Retinal pigment epithelial cell (primary cell): ENCODE measurements around the gene HSD17B14.

Experiments used
- DNase-seq: peaks from one replicate; pipeline ENCODE4 v3.0.0-alpha.2; 2010; ENCODE audit warnings: low read depth
- H3K4me3 ChIP-seq: 2 replicates; pipeline ENCODE4 v1.5.1; 2011; ENCODE audit warnings: mild to moderate bottlenecking, low read length, control low read depth, moderate library complexity
- CTCF ChIP-seq: conservative IDR thresholded peaks from 2 replicates; pipeline ENCODE4 v1.5.1; 2011; ENCODE audit warnings: low read depth, low read length, control low read depth, inconsistent platforms

Gene HSD17B14

GRCh38 chr19:48805452-48805851 lies 30.8 kb downstream of the HSD17B14 start:
- no peak for TF ChIP-seq CTCF
- no peak overlapping the region for H3K4me3 ChIP-seq
- DNase-seq: no peak

GRCh38 chr19:48804496-48804895 lies 31.8 kb downstream of the HSD17B14 start:
- no peak for DNase-seq
- no peak overlapping the region for H3K4me3 ChIP-seq
- no peak for TF ChIP-seq CTCF

- TF ChIP-seq CTCF: no peak
- H3K4me3 ChIP-seq: no peak overlapping the region
- DNase-seq: no peak
These were observed 33.7 kb downstream of the HSD17B14 start for GRCh38 chr19:48802623-48803022.

DNA sequence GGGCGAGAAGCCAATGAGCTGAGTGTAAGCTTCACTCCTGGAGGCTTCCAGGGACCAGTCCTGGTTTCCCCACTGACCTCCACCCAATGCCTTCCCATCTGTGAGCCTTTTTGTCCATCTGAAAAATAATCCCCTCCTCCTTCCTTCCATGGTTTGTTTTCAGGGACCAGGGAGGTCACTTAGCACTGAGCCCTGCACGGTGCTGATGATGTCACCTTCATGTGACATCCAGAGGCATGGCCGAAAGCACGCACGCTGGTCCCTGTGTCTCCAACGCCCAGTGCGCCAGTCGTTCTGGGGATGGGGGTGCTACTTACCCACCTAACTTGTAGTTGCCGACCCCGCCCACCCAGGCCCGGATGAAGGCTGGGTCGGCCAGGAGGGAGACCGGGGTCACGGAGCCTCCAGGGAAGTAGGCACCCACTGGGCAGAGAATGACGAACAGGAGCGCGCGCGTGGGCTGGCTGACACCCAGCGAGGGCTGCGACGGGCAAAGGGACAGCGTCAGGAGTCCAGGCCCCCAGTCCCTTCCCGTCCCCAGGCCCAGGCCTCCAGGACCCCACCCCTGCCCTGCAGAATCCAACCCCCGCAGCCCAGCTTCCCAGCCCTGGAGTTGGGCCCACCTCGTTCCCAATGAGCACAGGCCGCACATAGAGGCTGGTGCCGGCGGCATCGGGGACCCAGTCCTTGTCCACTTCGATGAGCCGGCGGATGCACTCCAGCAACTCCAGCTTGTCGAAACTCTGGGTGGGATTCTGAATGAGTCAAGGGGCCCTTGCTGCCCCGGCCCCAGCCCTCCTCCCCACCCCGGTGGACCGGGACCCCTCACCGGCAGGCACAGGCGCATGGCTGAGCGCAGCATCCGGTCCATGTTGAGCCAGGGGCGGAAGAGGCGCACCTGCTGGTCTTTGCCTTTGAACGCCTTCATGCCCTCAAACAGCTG lies 36.7 kb downstream of the HSD17B14 start:
- DNase-seq: no peak
- no peak overlapping the region for H3K4me3 ChIP-seq
- no peak for TF ChIP-seq CTCF

- DNase-seq: no peak
- no peak for TF ChIP-seq CTCF
- H3K4me3 ChIP-seq: no peak overlapping the region
These were observed 37.4 kb downstream of the HSD17B14 start for GRCh38 chr19:48798937-48799336.

DNA sequence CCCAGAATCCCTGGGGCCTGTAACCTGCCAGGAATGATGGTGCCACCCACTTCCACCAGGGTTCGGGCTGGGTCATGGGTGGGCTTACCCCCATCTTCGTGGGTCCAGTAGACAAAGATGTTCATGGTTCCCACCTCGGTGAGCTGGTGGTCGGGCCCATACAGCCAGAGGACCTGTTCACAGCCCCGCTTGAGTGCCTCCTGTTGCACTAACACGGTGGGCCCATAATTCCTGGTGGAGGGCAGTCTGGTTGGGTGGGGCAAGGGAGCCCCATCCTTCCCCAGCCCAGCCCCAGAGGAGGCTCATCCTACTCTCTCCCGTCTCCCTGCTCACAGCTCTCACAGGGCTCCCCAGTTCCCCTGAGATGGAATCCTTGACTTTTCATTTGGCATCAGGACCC lies 39.2 kb downstream of the HSD17B14 start:
- TF ChIP-seq CTCF: no peak
- H3K4me3 ChIP-seq: no peak overlapping the region
- DNase-seq: no peak
